Measurements from ENCODE around the gene GJE1.

Gene GJE1

DNA sequence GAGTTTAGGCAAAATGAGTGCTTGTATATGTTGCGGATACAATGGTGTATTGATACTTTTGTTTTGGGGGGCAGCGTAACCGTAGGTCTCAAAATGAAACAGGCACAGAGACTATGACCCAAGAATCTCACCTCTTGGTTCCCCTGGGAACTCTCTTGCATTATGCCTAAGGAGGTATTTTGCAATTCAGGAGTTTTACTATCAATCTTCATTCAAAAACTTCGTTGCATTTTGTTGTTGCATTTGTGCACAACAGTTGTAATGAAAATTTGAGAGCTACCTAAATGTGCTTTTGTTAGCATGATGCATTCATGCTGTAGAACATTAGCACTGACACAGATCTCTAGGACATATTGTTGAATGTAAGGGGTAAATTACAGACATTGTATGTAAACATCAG lies 32.5 kb downstream of the GJE1 start:
- no peak for DNase-seq (ENCODE audit: low spot score)

DNA sequence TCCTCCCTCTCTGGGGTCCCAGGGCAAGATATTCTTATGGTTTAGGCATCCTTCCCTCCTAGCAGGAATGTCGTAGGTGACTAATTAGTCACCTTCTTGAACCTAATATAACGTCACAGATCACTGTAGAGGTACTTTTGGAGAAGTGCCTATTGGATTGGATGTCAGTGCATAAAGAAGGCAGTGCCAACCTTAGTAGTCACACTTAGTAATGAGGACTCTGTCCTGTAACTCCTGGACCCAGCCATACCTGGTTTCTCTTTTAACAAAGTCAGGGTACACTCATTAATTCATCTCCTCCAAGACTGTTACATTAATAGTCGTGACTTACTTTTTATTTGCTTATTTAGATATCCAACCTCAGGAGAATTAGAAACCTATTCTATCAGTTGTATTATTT lies 34.3 kb downstream of the GJE1 start:
- DNase-seq (ENCODE audit: low spot score): no peak

GRCh38 chr6:142167486-142167885 lies 34.8 kb downstream of the GJE1 start:
- DNase-seq (ENCODE audit: low spot score): no peak

GRCh38 chr6:142171351-142171750 lies 38.6 kb downstream of the GJE1 start:
- no peak for DNase-seq (ENCODE audit: low spot score)

DNA sequence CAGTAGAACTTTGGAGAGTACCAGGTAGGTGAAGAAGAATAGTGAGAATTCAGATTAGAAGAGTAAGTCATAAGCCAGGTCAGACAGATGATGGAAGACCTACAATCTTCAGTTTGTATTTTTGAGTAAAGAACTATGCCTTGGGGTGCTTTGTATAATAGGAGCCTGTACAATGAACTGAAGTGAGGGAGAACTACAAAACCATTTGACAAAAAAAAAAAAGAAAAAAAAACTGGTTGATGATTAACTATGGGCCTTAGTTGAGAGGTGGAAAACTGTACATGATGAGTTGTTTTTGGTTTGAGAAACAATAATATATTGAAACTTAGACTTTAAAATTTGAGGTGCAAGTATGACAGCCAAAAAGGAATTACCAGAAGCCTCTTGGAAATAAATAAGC lies 40.0 kb downstream of the GJE1 start:
- no peak for DNase-seq (ENCODE audit: low spot score)

DNA sequence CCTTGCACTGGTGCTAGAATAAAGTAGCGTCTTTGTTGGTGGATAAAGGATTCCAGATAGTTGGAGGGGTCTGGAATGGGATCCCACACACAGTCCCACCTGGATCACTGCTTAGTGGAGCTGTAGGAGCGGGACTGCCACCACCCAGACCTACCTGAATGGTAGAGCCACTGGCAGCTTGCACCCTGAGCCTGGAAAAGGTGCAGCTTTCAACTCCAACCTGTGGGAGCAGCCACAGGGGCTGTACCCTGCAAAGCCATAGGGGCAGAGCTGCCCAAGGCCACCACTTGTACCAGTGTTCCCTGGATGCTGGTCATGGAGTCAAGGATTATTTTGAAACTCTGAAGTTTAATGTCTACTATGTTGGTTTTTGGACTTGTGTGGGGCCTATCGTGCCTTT lies 41.3 kb downstream of the GJE1 start:
- DNase-seq (ENCODE audit: low spot score): no peak

GRCh38 chr6:142174703-142175102 lies 42.0 kb downstream of the GJE1 start:
- DNase-seq (ENCODE audit: low spot score): no peak

DNA sequence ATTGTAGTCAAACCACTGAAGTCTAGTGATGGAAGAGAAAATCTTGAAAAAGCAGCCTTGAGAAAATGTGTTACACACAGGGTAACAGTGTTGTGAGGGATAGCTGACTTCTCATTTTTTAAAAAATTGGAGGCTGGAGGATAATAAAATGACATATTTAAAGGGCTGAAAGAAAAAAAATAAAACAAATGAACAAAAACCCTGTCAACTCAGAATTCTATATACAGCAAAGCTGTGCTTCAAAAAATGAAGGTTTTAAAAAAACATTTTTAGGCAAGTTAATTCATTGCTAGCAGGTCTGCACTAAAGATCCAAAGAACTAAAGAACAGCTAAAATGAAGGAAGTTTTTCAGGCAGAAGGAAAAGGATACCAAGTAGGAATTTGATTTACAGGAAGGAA lies 45.4 kb downstream of the GJE1 start:
- DNase-seq (ENCODE audit: low spot score): no peak

GRCh38 chr6:142182004-142182403 lies 49.3 kb downstream of the GJE1 start:
- DNase-seq (ENCODE audit: low spot score): no peak

DNA sequence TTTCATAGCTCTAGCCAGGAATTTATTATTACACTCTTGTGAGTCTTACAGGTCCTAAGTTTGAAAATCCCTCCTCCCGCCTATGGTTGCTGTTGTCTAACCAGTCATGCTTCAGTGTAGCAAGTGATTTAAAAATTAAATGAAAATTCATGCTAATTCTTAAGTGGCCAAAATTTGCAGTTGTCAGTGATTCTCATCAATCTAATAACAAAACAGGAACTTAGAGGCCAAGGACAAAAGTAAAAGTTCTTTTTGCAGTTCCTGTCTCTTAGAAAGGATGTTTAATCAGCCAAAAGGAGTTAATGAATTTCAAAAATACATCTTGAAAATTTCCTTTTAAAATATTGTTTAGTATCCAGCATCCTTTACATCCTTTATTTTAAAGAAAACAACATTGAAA lies 50.6 kb downstream of the GJE1 start:
- no peak for DNase-seq (ENCODE audit: low spot score)

- DNase-seq (ENCODE audit: low spot score): no peak
Measured at GRCh38 chr6:142184307-142184706, 51.6 kb downstream of the GJE1 start.

All from HuH-7.5 (cell line).